GM18907 (cell line): Measurements from ENCODE around the gene CPM.

Source experiments
- ATAC-seq: cut with Tn5 transposase; IDR thresholded peaks from one replicate; pipeline ENCODE4 v1.9.1; 2021; ENCODE audit warnings: mild to moderate bottlenecking, moderate library complexity; ENCODE audit not compliant: unreplicated experiment

CPM gene

GRCh38 chr12:68957273-68957672 is 24.3 kb upstream of the CPM start:
- no peak for ATAC-seq

DNA sequence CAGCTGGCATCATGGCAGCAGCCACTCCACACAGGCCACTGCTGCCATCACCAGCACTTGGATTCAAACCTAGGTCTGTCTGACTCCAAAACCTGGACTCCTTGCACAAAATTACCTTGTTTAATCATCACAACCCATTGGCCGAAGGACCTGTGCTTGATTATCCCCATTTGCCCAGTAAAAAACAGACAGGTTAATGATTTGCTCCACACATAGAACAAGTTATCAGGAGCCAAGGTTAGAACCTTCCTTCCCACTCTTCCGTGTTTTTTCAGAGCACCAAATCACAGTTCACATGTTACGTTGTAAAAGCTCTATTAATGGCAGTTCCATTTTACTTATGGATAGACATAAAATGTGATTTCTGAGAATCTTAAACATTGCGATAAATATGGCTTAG is 23.5 kb upstream of the CPM start:
- no peak for ATAC-seq

GRCh38 chr12:68954811-68955210 is 21.8 kb upstream of the CPM start:
- no peak for ATAC-seq

- ATAC-seq, result no peak
Observed at GRCh38 chr12:68953536-68953935, 20.6 kb upstream of the CPM start.

DNA sequence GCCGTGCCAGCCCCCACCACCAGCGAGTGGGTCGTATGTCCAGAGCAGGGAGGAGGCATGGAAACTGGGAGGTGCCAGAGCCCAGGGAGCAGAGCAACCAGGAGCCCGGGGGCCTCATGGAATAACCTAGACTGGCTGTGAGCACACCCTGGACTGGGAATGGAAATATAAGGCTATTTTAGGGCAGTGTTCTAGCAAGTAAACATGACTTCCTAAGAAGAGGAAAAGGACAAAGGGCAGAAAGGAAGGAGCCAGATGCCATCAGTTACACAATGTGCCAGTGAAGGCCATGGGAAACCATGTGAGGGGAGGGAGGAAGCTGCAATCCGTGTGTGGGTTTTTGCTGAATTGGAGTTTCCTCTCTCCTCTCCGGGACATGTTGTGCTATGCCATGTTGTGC is 18.7 kb upstream of the CPM start:
- ATAC-seq, result no peak

DNA sequence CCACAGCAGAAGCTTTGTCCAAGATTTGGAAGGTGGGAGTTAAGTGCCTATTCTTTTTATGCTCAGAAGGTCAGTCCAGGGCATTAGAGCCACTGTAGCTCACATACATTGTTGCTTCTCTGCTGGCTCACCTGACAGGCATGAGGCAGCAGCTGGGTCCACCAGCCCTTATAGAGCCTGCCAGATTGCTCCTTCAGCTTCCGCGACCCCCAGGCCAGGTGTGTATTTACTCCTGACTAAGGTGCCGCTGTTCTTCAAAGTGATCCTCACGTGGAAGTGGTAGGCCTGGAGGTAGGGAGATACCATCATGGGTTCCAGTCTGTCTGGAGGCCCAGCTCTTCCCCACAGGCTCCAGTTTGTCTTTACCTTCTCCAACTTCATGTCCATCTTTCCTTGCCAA is 17.5 kb upstream of the CPM start:
- no peak for ATAC-seq

- ATAC-seq, result no peak
Observed at GRCh38 chr12:68945255-68945654, 12.3 kb upstream of the CPM start.

GRCh38 chr12:68944296-68945076 is 11.5 kb upstream of the CPM start:
- no peak for ATAC-seq

DNA sequence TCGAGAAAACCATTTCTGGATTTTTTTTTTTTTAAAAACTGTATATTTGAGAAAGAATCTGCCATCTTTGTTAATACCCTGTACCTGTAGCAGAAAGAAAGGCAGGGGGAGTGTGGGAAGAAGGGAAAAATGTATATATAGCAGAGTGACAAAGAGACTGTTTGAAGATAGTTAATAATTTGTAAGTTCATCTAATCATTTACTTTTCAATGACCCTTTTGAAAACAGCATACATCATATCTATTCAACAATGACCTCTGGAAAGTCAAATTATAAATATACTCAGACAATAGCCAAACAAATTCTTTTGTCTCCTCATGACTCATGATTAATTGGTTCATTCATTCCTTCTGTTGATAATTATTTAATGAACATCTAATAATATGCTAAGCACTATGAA is 10.9 kb upstream of the CPM start:
- ATAC-seq, result no peak

DNA sequence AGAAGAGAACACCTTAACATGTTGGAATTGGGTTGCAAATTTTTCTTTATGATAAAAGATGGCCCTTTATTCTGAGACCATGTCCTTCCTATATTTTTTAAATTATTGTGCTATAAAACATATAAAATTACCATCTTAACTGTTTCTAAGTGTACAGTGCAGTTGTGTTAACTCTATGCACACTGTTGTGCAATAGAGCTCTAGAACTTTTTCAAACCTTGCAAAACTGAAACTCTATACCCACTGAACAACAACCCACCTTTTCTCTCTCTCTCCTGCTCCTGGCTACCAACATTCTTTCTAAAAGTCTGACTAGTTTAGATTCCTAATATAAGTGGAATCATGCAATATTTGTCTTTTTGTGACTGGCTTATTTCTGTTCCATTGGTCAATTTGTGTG is 7.8 kb upstream of the CPM start:
- ATAC-seq, result no peak

- no peak for ATAC-seq
Observed at GRCh38 chr12:68939505-68939904, 6.5 kb upstream of the CPM start.

DNA sequence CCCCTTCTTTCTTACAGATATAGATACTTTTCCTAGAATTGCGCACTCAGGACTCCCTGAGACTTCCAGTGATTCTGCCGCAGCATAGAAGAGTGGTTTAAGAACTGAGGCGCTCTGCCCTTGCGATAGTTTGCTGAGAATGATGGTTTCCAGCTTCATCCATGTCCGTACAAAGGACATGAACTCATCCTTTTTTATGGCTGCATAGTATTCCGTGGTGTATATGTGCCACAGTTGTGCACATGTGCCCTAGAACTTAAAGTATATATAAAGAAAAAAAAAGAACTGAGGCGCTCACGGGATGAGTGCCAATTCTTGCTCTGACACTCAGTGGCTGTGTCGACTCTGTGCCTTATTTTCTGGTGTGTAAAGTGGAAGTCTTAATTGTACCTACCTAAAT is 1.4 kb upstream of the CPM start:
- no peak for ATAC-seq

- ATAC-seq, result peak; percentile 67
Observed at GRCh38 chr12:68932128-68932960, 627 bp downstream of the CPM start.

DNA sequence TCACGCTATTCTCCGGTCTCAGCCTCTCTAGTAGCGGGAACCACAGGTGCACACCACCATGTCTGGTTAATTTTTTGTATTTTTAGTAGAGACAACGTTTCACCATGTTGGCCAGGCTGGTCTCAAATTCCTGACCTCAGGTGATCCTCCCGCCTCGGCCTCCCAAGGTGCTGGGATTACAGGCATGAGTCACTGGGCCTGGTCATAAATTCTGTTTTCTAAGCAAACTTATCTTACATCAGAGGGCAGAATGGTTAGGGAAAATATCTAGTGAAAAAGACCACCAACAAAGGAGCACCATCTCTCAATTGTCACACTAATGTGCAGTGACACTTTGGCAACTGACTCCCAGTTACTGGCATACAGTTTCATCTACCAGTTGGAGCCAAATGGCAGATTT is 2.8 kb downstream of the CPM start:
- no peak for ATAC-seq

DNA sequence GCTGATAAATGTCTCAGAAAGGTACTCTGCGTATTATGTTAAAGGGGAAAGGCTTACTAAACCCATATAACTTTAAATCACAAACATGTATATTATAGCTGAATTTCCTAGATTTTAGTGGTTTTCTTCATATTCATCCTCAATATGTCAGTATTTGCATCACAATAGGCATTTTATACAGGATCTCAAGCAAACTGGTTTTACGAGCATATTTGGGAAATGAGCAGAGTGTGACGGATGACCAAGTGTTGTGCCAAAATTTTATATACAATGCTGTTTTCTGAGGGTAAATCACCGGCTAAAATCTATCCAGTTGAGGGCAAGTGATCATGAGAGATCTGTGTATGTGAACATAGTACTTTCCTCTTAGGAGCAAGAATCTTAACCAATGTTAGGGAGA is 8.4 kb downstream of the CPM start:
- no peak for ATAC-seq

DNA sequence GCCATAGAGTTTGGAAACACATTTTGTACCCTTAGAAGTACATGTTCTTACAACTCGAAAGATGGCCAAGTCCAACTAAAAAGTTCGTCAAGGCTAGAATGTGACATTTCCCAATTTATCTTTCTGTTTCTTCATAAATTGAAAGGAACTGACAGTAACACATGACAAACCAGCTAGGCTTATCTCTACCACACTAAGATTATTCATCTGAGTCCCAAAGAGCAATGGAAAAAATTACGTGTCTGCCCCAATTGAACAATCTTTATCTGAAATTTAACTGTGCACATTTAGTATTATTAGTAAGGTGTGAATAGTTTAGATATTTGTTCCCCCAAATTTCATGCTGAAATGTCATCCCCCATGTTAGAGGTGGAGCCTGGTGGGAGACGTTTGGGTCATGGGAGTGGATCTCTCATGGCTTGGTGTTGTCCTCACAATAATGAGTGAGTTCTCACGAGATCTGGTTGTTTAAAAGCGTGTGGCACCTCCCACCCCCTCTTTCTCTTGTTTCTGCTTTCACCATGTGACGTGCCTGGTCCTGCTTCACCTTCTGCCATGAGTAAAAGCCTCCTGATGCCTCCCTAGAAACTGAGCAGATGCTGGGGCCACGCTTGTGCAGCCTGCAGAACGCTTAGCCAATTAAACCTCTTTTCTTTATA is 13.3 kb downstream of the CPM start:
- ATAC-seq, result no peak

DNA sequence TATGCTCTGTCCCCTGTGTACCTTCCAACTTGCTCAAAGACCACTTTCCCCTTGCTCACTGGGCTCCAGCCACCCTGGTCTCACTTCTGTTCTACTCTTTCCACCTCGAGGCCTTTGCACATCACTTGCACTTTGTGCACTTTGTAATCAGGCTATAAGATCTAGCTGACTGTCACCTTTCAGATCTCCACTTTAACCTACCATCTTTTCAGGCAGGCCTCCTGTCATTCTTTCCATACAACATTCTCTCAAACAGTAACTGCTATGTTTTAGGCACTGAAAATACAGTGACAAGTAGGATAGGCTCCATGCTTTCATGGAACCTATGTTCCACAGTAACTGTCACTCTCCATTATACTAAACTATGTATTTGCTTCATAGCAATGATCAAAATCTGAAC is 14.0 kb downstream of the CPM start:
- ATAC-seq, result no peak

DNA sequence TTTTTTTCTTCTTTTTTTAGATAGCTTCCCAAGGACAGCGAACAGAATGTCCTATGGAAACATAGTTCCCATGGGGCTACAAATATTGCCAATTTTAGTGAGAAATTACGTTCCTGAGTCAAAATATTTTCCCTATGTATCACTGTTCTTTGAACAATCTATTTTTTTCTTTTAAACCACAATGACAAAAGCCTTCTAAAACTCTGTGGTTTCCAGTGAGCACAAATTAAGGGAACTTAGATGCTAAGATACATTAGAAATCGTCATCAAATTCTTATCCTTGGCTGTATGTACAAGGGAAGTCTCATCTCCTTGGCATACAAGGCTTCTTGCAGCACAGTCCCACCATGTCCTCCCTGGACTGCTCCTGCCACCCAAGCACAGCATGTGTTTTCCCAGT is 17.9 kb downstream of the CPM start:
- ATAC-seq, result no peak

DNA sequence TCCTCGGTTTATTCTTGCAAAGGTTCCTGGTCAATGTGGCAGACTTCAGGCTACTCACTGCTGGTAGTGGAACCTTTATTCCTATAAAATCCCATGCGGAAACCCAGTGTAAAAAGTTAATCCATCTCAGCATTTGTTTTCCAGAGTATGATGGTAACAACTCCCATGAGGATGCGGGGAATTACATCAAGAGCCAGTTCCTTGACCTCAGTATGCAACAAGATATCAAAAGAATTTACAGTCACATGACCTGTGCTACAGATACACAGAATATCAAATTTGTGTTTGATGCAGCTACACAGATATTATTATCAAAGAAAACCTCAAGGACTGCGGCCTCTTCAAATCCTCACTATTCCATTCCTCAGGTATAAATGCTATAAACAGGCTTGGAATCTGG is 19.3 kb downstream of the CPM start:
- ATAC-seq, result no peak

- ATAC-seq, result no peak
Observed at GRCh38 chr12:68912916-68913315, 20.1 kb downstream of the CPM start.

DNA sequence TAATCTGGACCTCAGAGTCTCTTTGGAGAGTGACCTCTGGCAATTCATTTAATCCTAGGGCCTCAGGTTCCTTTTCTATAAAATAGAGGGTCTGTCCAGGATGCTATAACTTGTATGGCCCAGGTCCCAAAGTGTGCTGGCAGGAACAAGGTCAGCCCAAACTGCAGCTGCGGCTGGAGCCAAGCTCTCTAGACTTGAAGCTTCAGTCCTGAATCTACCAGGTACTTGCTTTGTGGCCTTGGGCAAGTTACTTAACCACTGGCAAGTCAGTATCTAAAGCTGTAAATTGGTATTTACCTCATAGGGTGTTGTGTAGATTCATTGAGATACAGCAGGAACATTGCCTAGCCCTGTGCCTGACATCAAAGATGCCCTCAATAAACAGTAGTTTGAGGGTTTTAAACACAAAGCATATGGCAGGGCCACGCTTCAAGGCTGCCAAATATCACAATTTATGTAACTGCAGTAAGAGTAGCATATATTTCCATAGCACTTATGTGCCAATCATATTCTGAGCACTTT is 21.7 kb downstream of the CPM start:
- no peak for ATAC-seq

DNA sequence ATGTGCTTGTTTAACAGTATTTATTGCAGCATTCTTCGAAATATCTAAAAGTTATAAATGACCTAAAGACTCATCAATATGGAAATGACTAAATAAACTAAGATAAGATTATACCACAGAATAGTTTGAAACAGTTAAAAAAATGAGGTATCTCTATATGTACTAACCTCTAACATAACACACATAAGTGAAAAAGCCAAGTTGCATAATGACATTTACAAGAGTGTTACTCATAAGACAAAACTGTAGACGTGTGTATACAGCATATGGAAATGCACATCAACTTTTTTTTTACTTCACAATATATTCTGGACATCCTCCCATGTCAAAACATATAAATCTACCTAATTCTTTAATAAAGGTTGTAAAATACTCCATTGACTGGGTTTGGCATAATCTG is 22.8 kb downstream of the CPM start:
- no peak for ATAC-seq
